HL-60 (cell line): ENCODE measurements around the gene SAAL1.

Source experiments
- DNase-seq, 2 experiments: peaks; one replicate each; pipeline ENCODE4 v3.0.0-alpha.2; 2010 to 2020; ENCODE audit warnings: low read depth in 1 of 2, low spot score in 1 of 2
- H3K27ac ChIP-seq: fragments of 250-450 bp; sonication (Bioruptor Pico); replicated peaks from 2 replicates; pipeline ENCODE4 v1.5.1; 2020; ENCODE audit warnings: mild to moderate bottlenecking, moderate library complexity
- H3K27me3 ChIP-seq: fragments of 250-450 bp; sonication (Bioruptor Pico); 2 replicates; pipeline ENCODE4 v1.5.1; 2021; ENCODE audit warnings: mild to moderate bottlenecking, moderate library complexity; ENCODE audit not compliant: insufficient read depth, poor library complexity, severe bottlenecking
- H3K4me3 ChIP-seq: replicated peaks from 2 replicates; pipeline ENCODE4 v1.5.1; 2011; ENCODE audit warnings: mild to moderate bottlenecking, control low read depth, low read length; ENCODE audit not compliant: insufficient read depth
- CTCF ChIP-seq: IDR thresholded peaks from one replicate; pipeline ENCODE4 v1.5.1; 2011; ENCODE audit warnings: low read length, control low read depth, inconsistent platforms; ENCODE audit not compliant: insufficient read depth
- GABPA ChIP-seq: IDR thresholded peaks from 2 replicates; pipeline ENCODE4 v1.6.1; 2012; ENCODE audit warnings: low read depth
- POLR2AphosphoS5 ChIP-seq: IDR thresholded peaks from 2 replicates; pipeline ENCODE4 v1.6.1; 2012; ENCODE audit warnings: low read depth
- REST ChIP-seq: IDR thresholded peaks from 2 replicates; pipeline ENCODE4 v1.6.1; 2012; ENCODE audit warnings: low read depth; ENCODE audit not compliant: insufficient replicate concordance
- SPI1 ChIP-seq: IDR thresholded peaks from 2 replicates; pipeline ENCODE4 v1.6.1; 2012; ENCODE audit warnings: low read depth, mild to moderate bottlenecking, borderline replicate concordance

Gene SAAL1

GRCh38 chr11:18064450-18065054 lies 41.3 kb downstream of the SAAL1 start:
- H3K27me3 ChIP-seq = no peaks in the 10 kb centered on the region
- H3K4me3 ChIP-seq = no peak overlapping the region
- no peak for DNase-seq
- no peak for TF ChIP-seq CTCF
- TF ChIP-seq GABPA = no peak
- no peak for TF ChIP-seq SPI1
- no peak overlapping the region for H3K27ac ChIP-seq

- Histone ChIP-seq H3K4me3 (no peak overlapping the region), H3K27me3 (no peaks in the 10 kb centered on the region), H3K27ac (no peak overlapping the region)
- no peak for TF ChIP-seq GABPA
- no peak for TF ChIP-seq CTCF
- TF ChIP-seq POLR2AphosphoS5 = no peak
- TF ChIP-seq SPI1 = no peak
- TF ChIP-seq REST = no peak
- DNase-seq = no peak
Measured at GRCh38 chr11:18063862-18064434, 41.9 kb downstream of the SAAL1 start.

GRCh38 chr11:18063125-18063524 lies 42.8 kb downstream of the SAAL1 start:
- no peak for DNase-seq
- no peak overlapping the region for H3K27ac ChIP-seq
- no peaks in the 10 kb centered on the region for H3K27me3 ChIP-seq
- no peak overlapping the region for H3K4me3 ChIP-seq
- TF ChIP-seq REST = no peak
- no peak for TF ChIP-seq SPI1
- TF ChIP-seq CTCF = no peak
- no peak for TF ChIP-seq POLR2AphosphoS5
- TF ChIP-seq GABPA = no peak

- no peak for DNase-seq
Measured at GRCh38 chr11:18061351-18061750, 44.5 kb downstream of the SAAL1 start.

More at GRCh38 chr11:18061351-18061750, 44.5 kb downstream of the SAAL1 start:
- H3K27me3 ChIP-seq = no peaks in the 10 kb centered on the region
- TF ChIP-seq CTCF (no peak), REST (no peak), GABPA (no peak), SPI1 (no peak), POLR2AphosphoS5 (no peak)
- no peak overlapping the region for H3K4me3 ChIP-seq
- H3K27ac ChIP-seq = no peak overlapping the region
